Liver (tissue), 3 donors: Measurements from ENCODE around the gene EXOC6B.

ENCODE experiments used
- ATF3 ChIP-seq: IDR thresholded peaks from 2 replicates; pipeline ENCODE4 v1.6.1; 2016; ENCODE audit warnings: antibody characterized with exemption
- CTCF ChIP-seq: fragments of 150-350 bp; IDR thresholded peaks from 2 replicates; pipeline ENCODE4 v1.5.1; 2017; ENCODE audit warnings: improper control_type of control experiment, low read depth, low read length; ENCODE audit not compliant: missing input control
- FOXA1 ChIP-seq: IDR thresholded peaks from 2 replicates; pipeline ENCODE4 v1.6.1; 2016; ENCODE audit warnings: antibody characterized with exemption
- GABPA ChIP-seq, 2 donors: IDR thresholded peaks in 1 of 2; conservative IDR thresholded peaks in 1 of 2; 2 replicates each; pipeline ENCODE4 v1.6.1; 2016; ENCODE audit warnings: antibody characterized with exemption in 2 of 2, mild to moderate bottlenecking in 1 of 2, moderate library complexity in 1 of 2
- HNF4A ChIP-seq, 2 donors: conservative IDR thresholded peaks; 2 replicates each; pipeline ENCODE4 v1.6.1; 2016; ENCODE audit warnings: antibody characterized with exemption in 2 of 2, mild to moderate bottlenecking in 2 of 2
- JUND ChIP-seq, 2 donors: IDR thresholded peaks; 2 replicates each; pipeline ENCODE4 v1.6.1; 2016; ENCODE audit warnings: antibody characterized with exemption in 2 of 2
- MAX ChIP-seq: IDR thresholded peaks from 2 replicates; pipeline ENCODE4 v1.6.1; 2016; ENCODE audit warnings: antibody characterized with exemption
- REST ChIP-seq: IDR thresholded peaks from 2 replicates; pipeline ENCODE4 v1.6.1; 2016; ENCODE audit warnings: antibody characterized with exemption, mild to moderate bottlenecking
- TAF1 ChIP-seq: conservative IDR thresholded peaks from 2 replicates; pipeline ENCODE4 v1.6.1; 2016; ENCODE audit warnings: antibody characterized with exemption, mild to moderate bottlenecking
- YY1 ChIP-seq: IDR thresholded peaks from 2 replicates; pipeline ENCODE4 v1.6.1; 2016; ENCODE audit warnings: antibody characterized with exemption, mild to moderate bottlenecking
- donor health status: healthy.
- donor health status: healthy.

GRCh38 chr2:72548081-72548764, 277.6 kb downstream of the EXOC6B start:
- TF ChIP-seq CTCF: no peak
- no peak for TF ChIP-seq JUND (IDR thresholded peaks at IDR 0.05)
- no peak for TF ChIP-seq MAX
- no peak for TF ChIP-seq GABPA (IDR thresholded peaks at IDR 0.05 in 1 of 2, conservative IDR thresholded peaks at IDR 0.05 in 1 of 2)
- TF ChIP-seq REST: no peak
- TF ChIP-seq FOXA1: no peak
- TF ChIP-seq TAF1: no peak
- TF ChIP-seq ATF3: no peak
- no peak for TF ChIP-seq YY1
- TF ChIP-seq HNF4A (conservative IDR thresholded peaks at IDR 0.05): peak; percentile 35 to 67
